ENCODE measurements around the gene RASL11B.

DNA sequence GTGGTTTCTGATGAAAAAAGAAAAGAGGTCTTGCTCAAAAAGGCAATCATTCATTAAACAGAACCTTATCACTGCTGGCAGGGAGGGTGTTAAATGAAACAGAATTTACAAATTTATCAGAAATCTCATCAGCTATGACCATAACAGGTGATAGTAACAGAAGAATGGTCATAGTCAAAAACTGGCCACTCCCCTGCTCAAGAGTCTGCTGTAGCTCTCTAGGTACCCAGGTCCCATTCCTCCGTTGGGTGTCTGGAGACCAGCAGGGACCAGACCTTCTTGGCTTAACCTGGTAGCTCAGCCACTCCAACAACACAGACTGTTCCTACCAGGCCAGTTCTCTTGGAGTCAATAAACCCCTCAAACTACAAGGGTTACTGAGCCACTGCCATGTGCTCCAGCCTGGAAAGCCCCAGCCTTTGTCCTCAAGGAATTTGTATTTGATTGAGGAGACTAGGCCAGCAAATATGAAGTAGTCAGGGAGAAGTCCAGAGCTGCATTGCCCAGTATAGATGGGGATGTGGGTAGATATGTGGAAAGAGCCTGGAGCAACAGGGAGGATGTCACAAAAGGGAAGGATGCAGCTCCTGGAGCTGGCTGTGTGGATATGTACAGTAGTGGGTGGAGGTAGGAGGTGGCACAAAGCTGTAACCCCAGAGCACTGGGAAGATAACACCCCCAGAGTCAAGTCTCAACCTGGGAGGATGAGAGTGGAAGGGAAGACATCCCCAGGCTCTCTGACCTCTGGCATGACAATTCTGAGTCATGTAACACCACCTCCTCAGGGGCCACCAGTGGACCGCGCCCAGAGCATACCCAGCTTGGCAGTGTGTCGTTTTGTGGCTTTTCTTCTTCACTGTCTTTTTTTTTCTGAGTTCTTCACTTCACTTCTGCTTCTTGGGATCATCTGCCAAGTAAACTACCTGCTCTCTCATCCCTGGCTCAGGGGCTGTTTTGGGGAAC lies 21.9 kb downstream of the RASL11B start:
- TF ChIP-seq TAF1 (IDR thresholded peaks at IDR 0.05; ENCODE audit: low read depth, low read length) (no peak), POLR2AphosphoS5 (IDR thresholded peaks at IDR 0.05; ENCODE audit: low read depth, low read length) (no peak), POLR2A (IDR thresholded peaks at IDR 0.05; ENCODE audit: low read depth, low read length) (no peak), SPI1 (IDR thresholded peaks at IDR 0.05; ENCODE audit: low read depth, low read length) (no peak)

Measured in GM12891 (cell line).